Fibroblast of the aortic adventitia (primary cell): ENCODE measurements around the gene CALY. TPM values are rescaled to one million over a fixed set of nuclear protein-coding genes. Genes with fewer than 3 reads are reported as not detected.

Experiments used
- DNase-seq: peaks from one replicate; pipeline ENCODE4 v3.0.0-alpha.2; 2010; ENCODE audit warnings: low read depth
- H3K4me3 ChIP-seq: 2 replicates; pipeline ENCODE4 v1.5.1; 2011; ENCODE audit warnings: low read depth, mild to moderate bottlenecking, control low read depth, low read length, moderate library complexity
- CTCF ChIP-seq: IDR thresholded peaks from 2 replicates; pipeline ENCODE4 v1.5.1; 2011; ENCODE audit warnings: mild to moderate bottlenecking, low read length, control low read depth, inconsistent platforms; ENCODE audit not compliant: insufficient read depth
- total RNA-seq: library from RNA; depleted of rRNA; stranded (reverse); fragments of >200 nt; gene quantifications from 2 replicates; pipeline ENCODE4 v1.2.3, GENCODE V29; 2012; ENCODE audit warnings: low replicate concordance

CALY gene, protein sequence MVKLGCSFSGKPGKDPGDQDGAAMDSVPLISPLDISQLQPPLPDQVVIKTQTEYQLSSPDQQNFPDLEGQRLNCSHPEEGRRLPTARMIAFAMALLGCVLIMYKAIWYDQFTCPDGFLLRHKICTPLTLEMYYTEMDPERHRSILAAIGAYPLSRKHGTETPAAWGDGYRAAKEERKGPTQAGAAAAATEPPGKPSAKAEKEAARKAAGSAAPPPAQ
- not detected in 2 replicates for total RNA-seq

GRCh38 chr10:133336577-133337369 lies at the start of gene CALY:
Gene CALY (minus strand): TSS chr10:133336896. CDS start chr10:133328989, 7,907 bp downstream.
- no peak for DNase-seq
- H3K4me3 ChIP-seq: no peak within 1 kb of the TSS
- TF ChIP-seq CTCF: no peak

GRCh38 chr10:133385214-133385613 lies 48.5 kb upstream of the CALY start:
- no peak for TF ChIP-seq CTCF
- H3K4me3 ChIP-seq: no peak overlapping the region
- no peak for DNase-seq

GRCh38 chr10:133384071-133384470 lies 47.4 kb upstream of the CALY start:
- H3K4me3 ChIP-seq: no peak overlapping the region
- no peak for TF ChIP-seq CTCF
- DNase-seq: no peak

GRCh38 chr10:133383551-133383950 lies 46.9 kb upstream of the CALY start:
- no peak for TF ChIP-seq CTCF
- DNase-seq: no peak
- H3K4me3 ChIP-seq: no peak overlapping the region

GRCh38 chr10:133381036-133381435 lies 44.3 kb upstream of the CALY start:
- no peak for TF ChIP-seq CTCF
- DNase-seq: no peak
- H3K4me3 ChIP-seq: no peak overlapping the region

- DNase-seq: no peak
- peak overlapping the region; percentile 65 for H3K4me3 ChIP-seq
- no peak for TF ChIP-seq CTCF
These were observed 43.3 kb upstream of the CALY start for GRCh38 chr10:133379801-133380666.
